Neural cell (in vitro differentiated cells): ENCODE results near the gene COG2. TPM values are rescaled to one million over a fixed set of nuclear protein-coding genes. Genes with fewer than 3 reads are reported as not detected.

Experiments
- H2AFZ ChIP-seq: fragments of 200-600, 300-800 bp; sonication (generic), shearing (Covaris generic); 2 replicates; pipeline ENCODE4 v1.6.0; 2014; ENCODE audit warnings: low read depth, mild to moderate bottlenecking, antibody characterized with exemption, low read length, moderate library complexity
- H3F3A ChIP-seq: fragments of 200-600 bp; shearing (Covaris generic); 2 replicates; pipeline ENCODE4 v1.6.1; 2016; ENCODE audit warnings: mild to moderate bottlenecking, moderate library complexity, mixed read lengths, antibody characterized with exemption, low read length; ENCODE audit not compliant: insufficient read depth, poor library complexity, severe bottlenecking
- H3K27ac ChIP-seq: fragments of 200-600, 300-800 bp; sonication (generic), shearing (Covaris generic); 2 replicates; pipeline ENCODE4 v1.5.1; 2014; ENCODE audit warnings: mild to moderate bottlenecking, low read length, moderate library complexity
- H3K27me3 ChIP-seq: fragments of 300-800, 200-600 bp; sonication (generic), shearing (Covaris generic); 2 replicates; pipeline ENCODE4 v1.6.0; 2014; ENCODE audit warnings: mild to moderate bottlenecking, low read depth, low read length, moderate library complexity; ENCODE audit not compliant: insufficient read depth
- H3K36me3 ChIP-seq: fragments of 300-800, 200-600 bp; sonication (generic), shearing (Covaris generic); 2 replicates; pipeline ENCODE4 v1.5.1; 2014; ENCODE audit warnings: mild to moderate bottlenecking, antibody characterized with exemption, low read length, moderate library complexity; ENCODE audit not compliant: insufficient read depth
- H3K4me2 ChIP-seq: fragments of 300-800, 200-600 bp; sonication (generic), shearing (Covaris generic); 2 replicates; pipeline ENCODE4 v1.6.0; 2014; ENCODE audit warnings: mild to moderate bottlenecking, low read length
- H3K4me3 ChIP-seq: fragments of 300-800, 200-600 bp; sonication (generic), shearing (Covaris generic); 2 replicates; pipeline ENCODE4 v1.5.1; 2014; ENCODE audit warnings: mild to moderate bottlenecking, low read length, moderate library complexity
- H3K79me2 ChIP-seq: fragments of 200-600 bp; shearing (Covaris generic); replicated peaks from 2 replicates; pipeline ENCODE4 v1.6.0; 2014; ENCODE audit warnings: mild to moderate bottlenecking, low read length, moderate library complexity; ENCODE audit not compliant: insufficient read depth
- H3K9ac ChIP-seq: fragments of 300-800, 200-600 bp; sonication (generic), shearing (Covaris generic); 2 replicates; pipeline ENCODE4 v1.6.1; 2016; ENCODE audit warnings: mild to moderate bottlenecking, low read length, mixed read lengths
- H3K9me2 ChIP-seq: fragments of 200-600 bp; shearing (Covaris generic); 2 replicates; pipeline ENCODE4 v1.6.1; 2016; ENCODE audit warnings: mild to moderate bottlenecking, low read length, mixed read lengths; ENCODE audit not compliant: insufficient read depth
- H3K9me3 ChIP-seq: fragments of 200-600, 300-800 bp; sonication (generic), shearing (Covaris generic); 2 replicates; pipeline ENCODE4 v1.6.1; 2016; ENCODE audit warnings: mild to moderate bottlenecking, mixed run types, low read length, moderate library complexity, mixed read lengths
- H4K20me1 ChIP-seq: fragments of 200-600 bp; shearing (Covaris generic); 2 replicates; pipeline ENCODE4 v1.6.1; 2016; ENCODE audit warnings: mild to moderate bottlenecking, mixed run types; ENCODE audit not compliant: insufficient read depth
- CTCF ChIP-seq: fragments of 450-650 bp; IDR thresholded peaks from 2 replicates; pipeline ENCODE4 v1.5.1; 2014; ENCODE audit warnings: antibody characterized with exemption, mild to moderate bottlenecking, moderate library complexity; ENCODE audit not compliant: poor library complexity, severe bottlenecking
- EP300 ChIP-seq: fragments of 450-650 bp; conservative IDR thresholded peaks from 2 replicates; pipeline ENCODE4 v1.6.1; 2014; ENCODE audit warnings: antibody characterized with exemption, mild to moderate bottlenecking, moderate library complexity; ENCODE audit not compliant: poor library complexity, severe bottlenecking
- EZH2 ChIP-seq: fragments of 200-600, 300-800 bp; shearing (Covaris generic), sonication (generic); IDR thresholded peaks from 2 replicates; pipeline ENCODE4 v1.6.1; 2014; ENCODE audit warnings: antibody characterized with exemption, low read length, borderline replicate concordance, mild to moderate bottlenecking; ENCODE audit not compliant: insufficient read depth, poor library complexity, severe bottlenecking
- MXI1 ChIP-seq: fragments of 450-650 bp; conservative IDR thresholded peaks from 2 replicates; pipeline ENCODE4 v1.6.1; 2014; ENCODE audit warnings: antibody characterized with exemption, mild to moderate bottlenecking; ENCODE audit not compliant: poor library complexity, severe bottlenecking
- POLR2AphosphoS5 ChIP-seq: IDR thresholded peaks from 2 replicates; pipeline ENCODE4 v1.6.1; 2012
- RAD21 ChIP-seq: fragments of 450-650 bp; conservative IDR thresholded peaks from 2 replicates; pipeline ENCODE4 v1.6.1; 2014; ENCODE audit warnings: antibody characterized with exemption, mild to moderate bottlenecking, moderate library complexity
- REST ChIP-seq: IDR thresholded peaks from 2 replicates; pipeline ENCODE4 v1.6.1; 2012; ENCODE audit warnings: borderline replicate concordance
- SMC3 ChIP-seq: fragments of 450-650 bp; conservative IDR thresholded peaks from 2 replicates; pipeline ENCODE4 v1.6.1; 2014; ENCODE audit warnings: antibody characterized with exemption, mild to moderate bottlenecking, moderate library complexity; ENCODE audit not compliant: poor library complexity
- TAF1 ChIP-seq: IDR thresholded peaks from 2 replicates; pipeline ENCODE4 v1.6.1; 2012; ENCODE audit warnings: low read depth
- polyA plus RNA-seq: library from polyadenylated mRNA; depleted of rRNA; stranded (reverse); fragments of >200 nt; gene quantifications from 2 replicates; pipeline ENCODE4 v1.2.3, GENCODE V29; 2014

Gene COG2
- polyA plus RNA-seq, 1 donor from 2014 or later = 14.5 TPM

- no peaks in the 10 kb centered on the region for H3K79me2 ChIP-seq
- no peak overlapping the region for H3K27ac ChIP-seq
- no peaks in the 10 kb centered on the region for H3K9me3 ChIP-seq
- no peak overlapping the region for H3K4me3 ChIP-seq
- no peaks in the 10 kb centered on the region for H4K20me1 ChIP-seq
- peaks cover 11% of the 10 kb centered on the region for H3K36me3 ChIP-seq
- no peak overlapping the region for H2AFZ ChIP-seq
- no peaks in the 10 kb centered on the region for H3K9me2 ChIP-seq
- no peak overlapping the region for H3K9ac ChIP-seq
- no peak for TF ChIP-seq SMC3
- TF ChIP-seq EP300 = no peak
- TF ChIP-seq REST = no peak
- no peak for TF ChIP-seq MXI1
- TF ChIP-seq CTCF = no peak
- TF ChIP-seq TAF1 = no peak
- TF ChIP-seq EZH2 = no peak
- TF ChIP-seq RAD21 = no peak
- no peak for TF ChIP-seq POLR2AphosphoS5
- H3F3A ChIP-seq = no peaks in the 10 kb centered on the region
- H3K27me3 ChIP-seq = no peaks in the 10 kb centered on the region
- H3K4me2 ChIP-seq = no peak overlapping the region
Observed at GRCh38 chr1:230693221-230693620, 50.9 kb downstream of the COG2 start.

GRCh38 chr1:230693777-230694176 is 51.5 kb downstream of the COG2 start:
- no peak for TF ChIP-seq SMC3
- no peak for TF ChIP-seq MXI1
- no peaks in the 10 kb centered on the region for H3K79me2 ChIP-seq
- no peak overlapping the region for H3K9ac ChIP-seq
- no peak overlapping the region for H3K4me2 ChIP-seq
- no peaks in the 10 kb centered on the region for H3K9me3 ChIP-seq
- no peaks in the 10 kb centered on the region for H3K9me2 ChIP-seq
- no peaks in the 10 kb centered on the region for H3F3A ChIP-seq
- H3K4me3 ChIP-seq = no peak overlapping the region
- H3K27ac ChIP-seq = no peak overlapping the region
- H3K27me3 ChIP-seq = no peaks in the 10 kb centered on the region
- H3K36me3 ChIP-seq = peaks cover 11% of the 10 kb centered on the region
- H2AFZ ChIP-seq = no peak overlapping the region
- H4K20me1 ChIP-seq = no peaks in the 10 kb centered on the region

- TF ChIP-seq RAD21 = no peak
- TF ChIP-seq SMC3 = no peak
- no peak for TF ChIP-seq EZH2
- no peak for TF ChIP-seq CTCF
- TF ChIP-seq MXI1 = no peak
- no peak for TF ChIP-seq POLR2AphosphoS5
- TF ChIP-seq EP300 = no peak
- TF ChIP-seq TAF1 = no peak
- no peak for TF ChIP-seq REST
Observed at GRCh38 chr1:230694464-230694863, 52.2 kb downstream of the COG2 start.

More at GRCh38 chr1:230694464-230694863, 52.2 kb downstream of the COG2 start:
- no peaks in the 10 kb centered on the region for H3K9me2 ChIP-seq
- H3F3A ChIP-seq = no peaks in the 10 kb centered on the region
- H3K4me2 ChIP-seq = no peak overlapping the region
- H3K79me2 ChIP-seq = no peaks in the 10 kb centered on the region
- H3K36me3 ChIP-seq = peaks cover 8% of the 10 kb centered on the region
- no peaks in the 10 kb centered on the region for H3K9me3 ChIP-seq
- no peak overlapping the region for H3K4me3 ChIP-seq
- no peak overlapping the region for H2AFZ ChIP-seq
- no peaks in the 10 kb centered on the region for H4K20me1 ChIP-seq
- H3K27me3 ChIP-seq = no peaks in the 10 kb centered on the region
- H3K27ac ChIP-seq = no peak overlapping the region
- H3K9ac ChIP-seq = no peak overlapping the region
